Measurements from ENCODE around the gene PDE4D. TPM values are rescaled to one million over a fixed set of nuclear protein-coding genes. Genes with fewer than 3 reads are reported as not detected.

PDE4D gene
- total RNA-seq, 1 donor from 2014 or later = 39.2 TPM

GRCh38 chr5:59241119-59241518, 652.4 kb downstream of the PDE4D start:
- H3K4me3 ChIP-seq (ENCODE audit: low read depth, low read length) = no peak overlapping the region
- DNase-seq (ENCODE audit: low read depth) = no peak
- no peak for TF ChIP-seq CTCF (IDR thresholded peaks at IDR 0.05; ENCODE audit: insufficient read depth, low read length, poor library complexity, severe bottlenecking)
- H3K36me3 ChIP-seq (ENCODE audit: control insufficient read depth, insufficient read depth, low read length) = no peaks in the 10 kb centered on the region
- no peaks in the 10 kb centered on the region for H3K27me3 ChIP-seq (ENCODE audit: control insufficient read depth, insufficient read depth, low read length)

GRCh38 chr5:59238126-59238902, 655.2 kb downstream of the PDE4D start:
- Histone ChIP-seq H3K36me3 (ENCODE audit: control insufficient read depth, insufficient read depth, low read length) (no peaks in the 10 kb centered on the region), H3K27me3 (ENCODE audit: control insufficient read depth, insufficient read depth, low read length) (no peaks in the 10 kb centered on the region), H3K4me3 (ENCODE audit: low read depth, low read length) (no peak overlapping the region)
- no peak for TF ChIP-seq CTCF (IDR thresholded peaks at IDR 0.05; ENCODE audit: insufficient read depth, low read length, poor library complexity, severe bottlenecking)
- DNase-seq (ENCODE audit: low read depth) = no peak

- H3K36me3 ChIP-seq (ENCODE audit: control insufficient read depth, insufficient read depth, low read length) = no peaks in the 10 kb centered on the region
- no peak for DNase-seq (ENCODE audit: low read depth)
- TF ChIP-seq CTCF (IDR thresholded peaks at IDR 0.05; ENCODE audit: insufficient read depth, low read length, poor library complexity, severe bottlenecking) = no peak
- no peaks in the 10 kb centered on the region for H3K27me3 ChIP-seq (ENCODE audit: control insufficient read depth, insufficient read depth, low read length)
- no peak overlapping the region for H3K4me3 ChIP-seq (ENCODE audit: low read depth, low read length)
These were observed 656.5 kb downstream of the PDE4D start for GRCh38 chr5:59236986-59237385.

GRCh38 chr5:59236448-59236847, 657.1 kb downstream of the PDE4D start:
- Histone ChIP-seq H3K36me3 (ENCODE audit: control insufficient read depth, insufficient read depth, low read length) (no peaks in the 10 kb centered on the region), H3K4me3 (ENCODE audit: low read depth, low read length) (no peak overlapping the region), H3K27me3 (ENCODE audit: control insufficient read depth, insufficient read depth, low read length) (no peaks in the 10 kb centered on the region)
- DNase-seq (ENCODE audit: low read depth) = no peak
- no peak for TF ChIP-seq CTCF (IDR thresholded peaks at IDR 0.05; ENCODE audit: insufficient read depth, low read length, poor library complexity, severe bottlenecking)

GRCh38 chr5:59234236-59234635, 659.3 kb downstream of the PDE4D start:
- no peak for DNase-seq (ENCODE audit: low read depth)
- Histone ChIP-seq H3K4me3 (ENCODE audit: low read depth, low read length) (no peak overlapping the region), H3K36me3 (ENCODE audit: control insufficient read depth, insufficient read depth, low read length) (no peaks in the 10 kb centered on the region), H3K27me3 (ENCODE audit: control insufficient read depth, insufficient read depth, low read length) (no peaks in the 10 kb centered on the region)
- TF ChIP-seq CTCF (IDR thresholded peaks at IDR 0.05; ENCODE audit: insufficient read depth, low read length, poor library complexity, severe bottlenecking) = no peak

Measured in kidney epithelial cell (primary cell).